Pancreas (tissue), 10 donors: ENCODE results near the gene TNS3. TPM values are rescaled to one million over a fixed set of nuclear protein-coding genes. Genes with fewer than 3 reads are reported as not detected.

Experiments
- ATAC-seq, 4 donors: fragments of 200-7000 bp; cut with Tn5 transposase; one replicate each; pipeline versions ENCODE4 v1.8.0 to v1.9.1; 2020; ENCODE audit warnings: mild to moderate bottlenecking in 4 of 4, moderate library complexity in 4 of 4
- DNase-seq, 6 donors: peaks; one replicate each; pipeline ENCODE4 v3.0.0-alpha.2; 2020
- FAIRE-seq: peaks from 2 replicates; lab custom pipeline; 2012; peaks lifted over from hg19 to GRCh38; lab: Jason Lieb, UNC
- H3K27ac ChIP-seq, 4 donors: fragments of 200-600 bp; sonication (generic); 1 replicate in 3 of 4; 2 replicates in 1 of 4; pipeline versions ENCODE4 v1.5.0 to v1.8.0; 2020
- H3K27me3 ChIP-seq, 4 donors: fragments of 200-600 bp; one replicate each; pipeline ENCODE4 v1.8.0; 2021
- H3K36me3 ChIP-seq, 3 donors: fragments of 200-600 bp; sonication (generic) in 1 of 3; one replicate each; pipeline versions ENCODE4 v1.5.0 to v1.8.0; 2020 to 2021
- H3K4me1 ChIP-seq, 3 donors: fragments of 200-600 bp; one replicate each; pipeline ENCODE4 v1.8.0; 2021
- H3K4me3 ChIP-seq, 4 donors: fragments of 200-600 bp; sonication (generic) in 2 of 4; one replicate each; pipeline versions ENCODE4 v1.5.0 to v1.8.0; 2020 to 2021
- H3K9me3 ChIP-seq, 4 donors: fragments of 200-600 bp; one replicate each; pipeline ENCODE4 v1.8.0; 2021
- CTCF ChIP-seq, 4 donors: fragments of 200-600 bp; sonication (generic) in 3 of 4; IDR thresholded peaks; one replicate each; pipeline versions ENCODE4 v1.5.0 to v1.8.0; 2021; ENCODE audit warnings: antibody characterized with exemption in 4 of 4
- WGBS, 2 donors: extraction: QIAGEN DNeasy Blood & Tissue Kit; methylation state at CpG; one replicate each; pipeline ENCODE4 v1.1.7; 2013; 5-methylcytosine and 5-hydroxymethylcytosine counted together
- intact Hi-C, 3 donors: fragments of 100-400 bp; cut with DNase I; formaldehyde crosslinking; loops; one replicate each; pipeline versions ENCODE4 v1.11.1 to v1.14.2; 2022
- polyA plus RNA-seq, 2 donors: library from polyadenylated mRNA; stranded (reverse); fragments of 200-250 nt; gene quantifications; one replicate each; pipeline ENCODE4 v1.2.3, GENCODE V29; 2013
- total RNA-seq, 6 donors: library from RNA; stranded (reverse); fragmentation: NEBNext Ultra II Directional in 4 of 6; extraction: Animal tissue kit (Norgen Biotek cat#: 25700) in 4 of 6; gene quantifications; one replicate each; pipeline versions ENCODE4 v1.2.1 to v1.2.4, GENCODE V29; 2021 to 2023
- donor health status: healthy with polysubstance abuse.
- donor health status: DM: no; HTN: no; CAD: no; lungs with moderate emphysema.
- donor health status: DM: no; HTN: no; CAD: no.
- donor health status: control.
- donor health status: control.
- donor health status: Bipolar disorder and iron deficiency.
- donor health status: DM: yes; HTN: yes; CAD: no.
- donor health status: DM: no; HTN: no; CAD: no.
- donor health status: DM: no; HTN: no; CAD: no.
- donor health status: DM: yes; HTN: yes; CAD: no.

Gene TNS3
- total and polyA plus RNA-seq, 8 donors: 28.0 to 125 (median 91.2) TPM

GRCh38 chr7:47331179-47331565 lies 250.7 kb downstream of the TNS3 start:
- ATAC-seq (no peak), DNase-seq (no peak), FAIRE-seq (no peak)
- H3K27me3 ChIP-seq: no peaks in the 10 kb centered on the region
- H3K4me1 ChIP-seq: peaks cover 0 to 6% (median 5%) of the 10 kb centered on the region in 3 donors
- WGBS, 2 donors: 93% methylated on average over 6 of the region's 6 CpGs
- H3K4me3 ChIP-seq: no peak overlapping the region
- no peaks in the 10 kb centered on the region for H3K9me3 ChIP-seq
- H3K27ac ChIP-seq: no peak overlapping the region
- intact Hi-C loops: no loop called here
- H3K36me3 ChIP-seq: peaks cover 0 to 28% (median 7%) of the 10 kb centered on the region in 3 donors
- no peak for TF ChIP-seq CTCF (IDR thresholded peaks at IDR 0.05)

DNA sequence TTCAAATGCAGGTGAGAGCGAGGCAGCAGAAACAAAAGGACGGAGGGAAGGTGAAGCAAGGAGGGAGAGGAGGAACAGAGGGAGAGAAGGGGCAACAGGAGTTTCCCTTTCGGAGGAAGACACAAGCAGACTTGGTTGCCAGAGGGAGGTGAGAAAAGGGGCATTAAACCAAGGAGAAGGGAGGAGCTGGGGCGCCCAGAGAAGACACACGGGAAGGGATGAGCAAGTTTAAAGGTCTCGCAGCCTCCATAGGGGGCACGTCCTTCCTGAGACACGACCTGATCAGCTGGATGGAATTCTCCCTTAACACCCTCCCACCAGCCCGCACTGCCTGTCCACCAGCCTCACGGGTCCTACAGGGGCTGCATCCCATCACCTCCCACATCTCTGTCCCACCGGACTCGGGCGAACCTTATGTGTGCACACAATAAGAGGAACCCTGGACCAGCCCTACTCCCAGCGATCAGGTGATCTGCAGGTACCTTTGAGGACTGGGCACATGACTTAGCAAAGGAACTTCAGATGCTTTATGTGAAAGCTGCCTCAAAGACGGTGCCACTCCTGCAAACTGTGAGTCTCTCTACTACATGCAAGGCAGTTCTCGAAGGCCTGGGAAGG lies 251.2 kb downstream of the TNS3 start:
- TF ChIP-seq CTCF (IDR thresholded peaks at IDR 0.05): no peak
- ATAC-seq: no peak
- intact Hi-C loops: no loop called here
- Histone ChIP-seq H3K36me3 (peaks cover 0 to 24% (median 7%) of the 10 kb centered on the region in 3 donors), H3K27ac (no peak overlapping the region), H3K27me3 (no peaks in the 10 kb centered on the region), H3K4me1 (peaks cover 0 to 6% (median 5%) of the 10 kb centered on the region in 3 donors), H3K4me3 (no peak overlapping the region), H3K9me3 (no peaks in the 10 kb centered on the region)
- WGBS, 2 donors: 91 to 95% methylated on average over 16 of the region's 16 CpGs
- no peak for FAIRE-seq
- no peak for DNase-seq

GRCh38 chr7:47330026-47330425 lies 251.9 kb downstream of the TNS3 start:
- TF ChIP-seq CTCF (IDR thresholded peaks at IDR 0.05): no peak

GRCh38 chr7:47329320-47329926 lies 252.5 kb downstream of the TNS3 start:
- FAIRE-seq (no peak), DNase-seq (no peak), ATAC-seq (no peak)
- no peaks in the 10 kb centered on the region for H3K9me3 ChIP-seq
- peaks cover 0 to 6% (median 5%) of the 10 kb centered on the region in 3 donors for H3K4me1 ChIP-seq
- intact Hi-C loops: no loop called here
- WGBS, 2 donors: 90% methylated on average over 19 of the region's 19 CpGs
- H3K36me3 ChIP-seq: peaks cover 0 to 14% (median 7%) of the 10 kb centered on the region in 3 donors
- H3K4me3 ChIP-seq: no peak overlapping the region
- no peaks in the 10 kb centered on the region for H3K27me3 ChIP-seq
- H3K27ac ChIP-seq: peak overlapping the region in 2 of 4 donors; percentile 52 to 67
- no peak for TF ChIP-seq CTCF (IDR thresholded peaks at IDR 0.05)

More at GRCh38 chr7:47330026-47330425, 251.9 kb downstream of the TNS3 start:
- Histone ChIP-seq H3K27ac (no peak overlapping the region), H3K36me3 (peaks cover 0 to 18% (median 7%) of the 10 kb centered on the region in 3 donors), H3K9me3 (no peaks in the 10 kb centered on the region), H3K27me3 (no peaks in the 10 kb centered on the region), H3K4me3 (no peak overlapping the region), H3K4me1 (peaks cover 0 to 6% (median 5%) of the 10 kb centered on the region in 3 donors)
- no peak for DNase-seq
- intact Hi-C loops: no loop called here
- no peak for ATAC-seq
- 75 to 86% methylated on average over 6 of the region's 6 CpGs for WGBS, 2 donors
- no peak for FAIRE-seq
